GDM1 (cell line): ENCODE data around the gene GAGE1.
"Not testable (repeated sequence)": the region's sequence is repeated elsewhere in the genome, so short reads cannot be mapped to it uniquely, and the experiment has no call there.

ENCODE experiments used
- DNase-seq: peaks from one replicate; lab custom pipeline; 2025; lab: John Stamatoyannopoulos, UW

The GAGE1 gene

GRCh38 chrX:49598720-49599119, at the start of gene GAGE1:
TSS of gene GAGE1 (plus strand) at chrX:49599020. CDS start at chrX:49600175, 1,155 bp downstream.
- DNase-seq, result not testable (repeated sequence)

- DNase-seq, result not testable (repeated sequence)
Observed at GRCh38 chrX:49550989-49551388, 47.8 kb upstream of the GAGE1 start, which contains the start of gene GAGE12E. TSS of gene GAGE12E (plus strand) at chrX:49551289. CDS start at chrX:49552444, 1,155 bp downstream.

GRCh38 chrX:49560542-49560941, 38.3 kb upstream of the GAGE1 start, which contains the start of gene GAGE12F:
TSS of gene GAGE12F (plus strand) at chrX:49560842. CDS start at chrX:49561997, 1,155 bp downstream.
- not testable (repeated sequence) for DNase-seq

GRCh38 chrX:49568728-49569127, 30.1 kb upstream of the GAGE1 start:
- not testable (repeated sequence) for DNase-seq

GRCh38 chrX:49569152-49569551, 29.7 kb upstream of the GAGE1 start:
- not testable (repeated sequence) for DNase-seq

GRCh38 chrX:49570100-49570499, 28.7 kb upstream of the GAGE1 start, which contains the start of gene GAGE12G:
TSS of gene GAGE12G (plus strand) at chrX:49570400. CDS start at chrX:49571555, 1,155 bp downstream.
- not testable (repeated sequence) for DNase-seq

- not testable (repeated sequence) for DNase-seq
Observed at GRCh38 chrX:49579649-49580048, 19.2 kb upstream of the GAGE1 start, which contains the start of gene GAGE12H. TSS of gene GAGE12H (plus strand) at chrX:49579949. CDS start at chrX:49581104, 1,155 bp downstream.

- not testable (repeated sequence) for DNase-seq
Observed at GRCh38 chrX:49589196-49589595, 9.6 kb upstream of the GAGE1 start, which contains the start of gene GAGE2A. TSS of gene GAGE2A (plus strand) at chrX:49589496. CDS start at chrX:49590651, 1,155 bp downstream.

- DNase-seq, result not testable (repeated sequence)
Observed at GRCh38 chrX:49589769-49590478, 8.9 kb upstream of the GAGE1 start.

- not testable (repeated sequence) for DNase-seq
Observed at GRCh38 chrX:49590488-49590887, 8.3 kb upstream of the GAGE1 start.

GRCh38 chrX:49610718-49611310, 12.0 kb downstream of the GAGE1 start:
- no peak for DNase-seq

- no peak for DNase-seq
Observed at GRCh38 chrX:49618574-49618973, 19.8 kb downstream of the GAGE1 start.

- DNase-seq, result no peak
Observed at GRCh38 chrX:49627086-49627777, 28.4 kb downstream of the GAGE1 start.

- DNase-seq, result no peak
Observed at GRCh38 chrX:49644991-49645637, 46.3 kb downstream of the GAGE1 start.

- no peak for DNase-seq
Observed at GRCh38 chrX:49656533-49656932, 57.7 kb downstream of the GAGE1 start.
